Measurements from ENCODE around the gene HCRTR1.

GRCh38 chr1:31669786-31670592, 52.5 kb downstream of the HCRTR1 start:
- peak in 1 of 6 experiments; percentile 12 for TF ChIP-seq CTCF (IDR thresholded peaks at IDR 0.05)
- no peak for TF ChIP-seq POLR2A (IDR thresholded peaks at IDR 0.05)

Measured in esophagus squamous epithelium (tissue), 4 donors.